A549 (cell line): ENCODE data around the gene PROM2. TPM values are rescaled to one million over a fixed set of nuclear protein-coding genes. Genes with fewer than 3 reads are reported as not detected.

Experiments
- ATAC-seq, 2 experiments: fragments of 200-7000 bp in 1 of 2; fragments of >200 bp in 1 of 2; cut with Nextera tagmentation in 1 of 2; cut with Tn5 transposase in 1 of 2; 3 replicates each; pipeline versions ENCODE4 v1.8.0 to v1.9.1; 2018 to 2020; ENCODE audit warnings: mild to moderate bottlenecking in 1 of 2, moderate library complexity in 1 of 2
- CTCF ChIA-PET: fragments of 300-600 bp; sonication (Branson Sonifier 250); formaldehyde crosslinking; extraction: SDS; loops from one replicate; lab custom pipeline; 2021; ENCODE audit warnings: antibody characterized with exemption, inconsistent platforms; lab: Yijun Ruan, JAX
- POLR2A ChIA-PET: fragments of 350-600 bp; formaldehyde crosslinking; extraction: SDS; loops from one replicate; lab custom pipeline; 2021; ENCODE audit warnings: antibody characterized with exemption, inconsistent platforms; lab: Yijun Ruan, JAX
- DNase-seq, 2 experiments: peaks; one replicate each; pipeline versions ENCODE4 v3.0.0 to v3.0.0-alpha.2; 2011 to 2016; ENCODE audit warnings: low read depth in 1 of 2, low spot score in 1 of 2
- FAIRE-seq: peaks from 2 replicates; lab custom pipeline; 2011; peaks lifted over from hg19 to GRCh38; lab: Jason Lieb, UNC
- H3K27ac ChIP-seq, 2 experiments: fragments of >200 bp; sonication (Bioruptor Twin); formaldehyde crosslinking; 3 replicates each; pipeline ENCODE4 v1.5.1; 2016 to 2017
- H3K4me1 ChIP-seq: fragments of >200 bp; sonication (Bioruptor Twin); formaldehyde crosslinking; 3 replicates; pipeline ENCODE4 v1.6.1; 2016
- H3K4me2 ChIP-seq: fragments of >200 bp; sonication (Bioruptor Twin); formaldehyde crosslinking; 3 replicates; pipeline ENCODE4 v1.6.1; 2016
- H3K4me3 ChIP-seq: fragments of >200 bp; sonication (Bioruptor Twin); formaldehyde crosslinking; 3 replicates; pipeline ENCODE4 v1.5.1; 2016
- H3K9me3 ChIP-seq: fragments of >200 bp; sonication (Bioruptor Twin); formaldehyde crosslinking; 3 replicates; pipeline ENCODE4 v1.6.1; 2016
- BHLHE40 ChIP-seq: IDR thresholded peaks from 2 replicates; pipeline ENCODE4 v1.6.1; 2012; ENCODE audit warnings: low read depth, low read length, inconsistent platforms
- CBX8 ChIP-seq: fragments of 200-600 bp; sonication (generic); IDR thresholded peaks from 2 replicates; pipeline ENCODE4 v1.6.1; 2016
- FOXS1 ChIP-seq: fragments of 250-450 bp; sonication (Bioruptor Pico); IDR thresholded peaks from 2 replicates; pipeline ENCODE4 v1.5.0; 2020; ENCODE audit warnings: mild to moderate bottlenecking, moderate library complexity
- HOXB5 ChIP-seq: fragments of 250-450 bp; sonication (Bioruptor Pico); IDR thresholded peaks from 2 replicates; pipeline ENCODE4 v1.5.0; 2020; ENCODE audit warnings: mild to moderate bottlenecking, moderate library complexity
- KDM1A ChIP-seq: fragments of 200-600 bp; sonication (generic); IDR thresholded peaks from 2 replicates; pipeline ENCODE4 v1.6.1; 2016; ENCODE audit warnings: low read depth, mild to moderate bottlenecking
- NR3C1 ChIP-seq: fragments of >200 bp; sonication (Bioruptor Twin); formaldehyde crosslinking; IDR thresholded peaks from 3 replicates; pipeline ENCODE4 v1.6.1; 2017
- PHF8 ChIP-seq: fragments of 200-600 bp; sonication (generic); IDR thresholded peaks from 2 replicates; pipeline ENCODE4 v1.6.1; 2016; ENCODE audit warnings: low read depth, mild to moderate bottlenecking, antibody characterized with exemption, moderate library complexity, borderline replicate concordance
- POLR2AphosphoS2 ChIP-seq: conservative IDR thresholded peaks from 2 replicates; pipeline ENCODE4 v1.6.1; 2012; ENCODE audit warnings: low read length, improper control_type of control experiment, inconsistent platforms
- REST ChIP-seq: fragments of 200-600 bp; sonication (generic); IDR thresholded peaks from 2 replicates; pipeline ENCODE4 v1.6.1; 2016; ENCODE audit warnings: antibody characterized with exemption, mild to moderate bottlenecking, moderate library complexity
- USF2 ChIP-seq: fragments of 450-650 bp; IDR thresholded peaks from 2 replicates; pipeline ENCODE4 v1.6.1; 2014; ENCODE audit warnings: antibody characterized with exemption
- ZC3H11A ChIP-seq: fragments of 450-650 bp; IDR thresholded peaks from 2 replicates; pipeline ENCODE4 v1.6.1; 2014; ENCODE audit warnings: antibody characterized with exemption, mild to moderate bottlenecking
- ZNF302 ChIP-seq: fragments of 250-450 bp; sonication (Bioruptor Pico); IDR thresholded peaks from 2 replicates; pipeline ENCODE4 v1.9.0; 2021; ENCODE audit warnings: inconsistent platforms, mild to moderate bottlenecking, moderate library complexity
- WGBS: methylation state at CpG from one replicate; pipeline ENCODE4 v1.1.6; 2017; ENCODE audit errors: missing lambda C conversion rate; 5-methylcytosine and 5-hydroxymethylcytosine counted together
- polyA plus RNA-seq, 4 experiments: library from polyadenylated mRNA; depleted of rRNA in 3 of 4; stranded (reverse); fragments of >200 nt; fragmentation: RNase III in 1 of 4; extraction: RNeasy Plus Mini Kit Qiagen cat#74134 plus additional on column Dnase treatment in 1 of 4; gene quantifications; 2 replicates in 3 of 4; 3 replicates in 1 of 4; pipeline ENCODE4 v1.2.3, GENCODE V29; 2011 to 2017
- TF ChIP-seq, protein P1 (sequence below): fragments of 250-450 bp; sonication (Bioruptor Pico); IDR thresholded peaks from 2 replicates; pipeline ENCODE4 v1.5.0; 2020; ENCODE audit warnings: low read depth, mild to moderate bottlenecking, moderate library complexity
- TF ChIP-seq, protein P2 (sequence below): fragments of >200 bp; sonication (Bioruptor Twin); formaldehyde crosslinking; IDR thresholded peaks from 3 replicates; pipeline ENCODE4 v1.5.1; 2016

The PROM2 gene
- polyA plus RNA-seq, 2 of the 4 experiments (the other 2 are of a cell fraction) = 0.08 to 0.09 TPM

DNA sequence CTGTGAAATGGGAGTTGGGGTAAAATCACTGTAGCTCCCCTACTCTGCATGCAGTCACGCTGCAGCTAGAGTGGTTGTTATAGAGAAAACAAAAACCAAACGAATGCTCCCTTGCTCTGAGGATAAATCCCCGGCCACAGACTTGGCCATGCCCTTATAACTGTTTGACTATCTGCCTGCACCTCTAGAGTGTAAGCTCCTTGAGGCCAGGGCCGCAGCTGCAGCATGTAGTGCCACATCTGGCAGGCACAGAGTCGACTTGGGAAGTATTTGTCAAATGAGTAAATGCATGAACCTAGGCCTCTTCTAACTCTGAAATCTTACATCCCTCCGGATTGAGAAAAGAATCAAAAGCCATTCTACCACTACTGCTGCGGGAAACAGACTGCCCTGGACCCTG is 58.8 kb downstream of the PROM2 start:
- no peak overlapping the region for H3K27ac ChIP-seq
- no peak for ATAC-seq
- H3K4me1 ChIP-seq = no peaks in the 10 kb centered on the region
- no peak for FAIRE-seq
- peaks cover 3% of the 10 kb centered on the region; the same call in 1 of the 3 replicates for H3K9me3 ChIP-seq
- POLR2A ChIA-PET = no interaction called here
- no peak overlapping the region for H3K4me2 ChIP-seq
- WGBS = 22% methylated on average over 7 of the region's 7 CpGs
- H3K4me3 ChIP-seq = no peak overlapping the region
- TF ChIP-seq ZNF302 = no peak
- no peak for TF ChIP-seq ZC3H11A
- TF ChIP-seq PHF8 = no peak
- TF ChIP-seq POLR2AphosphoS2 = no peak
- no peak for TF ChIP-seq BHLHE40
- TF ChIP-seq HOXB5 (CRISPR knock-in tag) = no peak
- TF ChIP-seq CBX8 = no peak
- no peak for TF ChIP-seq NR3C1
- DNase-seq = no peak
- CTCF ChIA-PET = interaction anchor here (4.2 kb wide), 1 partner anchor 12 kb away, joined by 27 read pairs; no protein-coding TSS in a partner anchor

DNA sequence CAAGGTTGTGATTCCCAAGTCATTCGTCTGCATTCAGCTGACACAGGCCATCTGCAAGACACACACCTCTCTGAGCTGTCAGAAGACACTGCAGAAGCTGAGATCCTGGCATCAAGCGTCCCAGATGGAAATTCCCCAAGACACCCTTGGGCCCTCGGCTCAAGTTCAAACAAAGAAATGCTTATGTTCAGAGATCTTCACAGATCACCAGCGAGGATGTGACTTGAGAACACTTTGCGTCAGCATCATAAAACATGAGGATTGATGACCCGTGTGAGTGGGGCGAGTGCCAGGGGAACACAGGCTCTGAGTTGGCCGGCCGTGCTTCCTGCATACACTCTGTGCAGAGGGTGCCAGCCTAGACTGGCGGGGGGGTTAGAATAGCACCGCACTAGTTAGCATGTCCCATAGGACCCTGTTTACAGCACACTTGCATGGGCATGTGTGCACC is 59.7 kb downstream of the PROM2 start:
- TF ChIP-seq, protein P1, sequence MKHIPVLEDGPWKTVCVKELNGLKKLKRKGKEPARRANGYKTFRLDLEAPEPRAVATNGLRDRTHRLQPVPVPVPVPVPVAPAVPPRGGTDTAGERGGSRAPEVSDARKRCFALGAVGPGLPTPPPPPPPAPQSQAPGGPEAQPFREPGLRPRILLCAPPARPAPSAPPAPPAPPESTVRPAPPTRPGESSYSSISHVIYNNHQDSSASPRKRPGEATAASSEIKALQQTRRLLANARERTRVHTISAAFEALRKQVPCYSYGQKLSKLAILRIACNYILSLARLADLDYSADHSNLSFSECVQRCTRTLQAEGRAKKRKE (CRISPR knock-in tag) = no peak
- no peak for TF ChIP-seq USF2
- TF ChIP-seq, protein P2, sequence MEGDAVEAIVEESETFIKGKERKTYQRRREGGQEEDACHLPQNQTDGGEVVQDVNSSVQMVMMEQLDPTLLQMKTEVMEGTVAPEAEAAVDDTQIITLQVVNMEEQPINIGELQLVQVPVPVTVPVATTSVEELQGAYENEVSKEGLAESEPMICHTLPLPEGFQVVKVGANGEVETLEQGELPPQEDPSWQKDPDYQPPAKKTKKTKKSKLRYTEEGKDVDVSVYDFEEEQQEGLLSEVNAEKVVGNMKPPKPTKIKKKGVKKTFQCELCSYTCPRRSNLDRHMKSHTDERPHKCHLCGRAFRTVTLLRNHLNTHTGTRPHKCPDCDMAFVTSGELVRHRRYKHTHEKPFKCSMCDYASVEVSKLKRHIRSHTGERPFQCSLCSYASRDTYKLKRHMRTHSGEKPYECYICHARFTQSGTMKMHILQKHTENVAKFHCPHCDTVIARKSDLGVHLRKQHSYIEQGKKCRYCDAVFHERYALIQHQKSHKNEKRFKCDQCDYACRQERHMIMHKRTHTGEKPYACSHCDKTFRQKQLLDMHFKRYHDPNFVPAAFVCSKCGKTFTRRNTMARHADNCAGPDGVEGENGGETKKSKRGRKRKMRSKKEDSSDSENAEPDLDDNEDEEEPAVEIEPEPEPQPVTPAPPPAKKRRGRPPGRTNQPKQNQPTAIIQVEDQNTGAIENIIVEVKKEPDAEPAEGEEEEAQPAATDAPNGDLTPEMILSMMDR = no peak
- no peak for TF ChIP-seq KDM1A
- no peak for TF ChIP-seq REST
- no peak for TF ChIP-seq FOXS1 (CRISPR knock-in tag)
- WGBS = 31% methylated on average over 11 of the region's 11 CpGs
- H3K4me1 ChIP-seq = no peaks in the 10 kb centered on the region
- DNase-seq (no peak), FAIRE-seq (no peak), ATAC-seq (no peak)
- H3K27ac ChIP-seq = no peak overlapping the region
- H3K4me2 ChIP-seq = no peak overlapping the region
- H3K9me3 ChIP-seq = peaks cover 3% of the 10 kb centered on the region; the same call in 1 of the 3 replicates
- CTCF ChIA-PET = interaction anchor here (0.8 to 4.2 kb wide), 3 partner anchors 11 to 219 kb away, joined by 3 to 27 read pairs (median 3); no protein-coding TSS in a partner anchor
- POLR2A ChIA-PET = no interaction called here
- no peak overlapping the region for H3K4me3 ChIP-seq
